Right lobe of liver (tissue), 4 donors: ENCODE measurements around the gene C19orf81.

Source experiments
- CTCF ChIP-seq, 4 donors: fragments of 200-600 bp in 3 of 4; fragments of 450-650 bp in 1 of 4; IDR thresholded peaks; one replicate each; pipeline versions ENCODE4 v1.5.1 to v1.8.0; 2016 to 2022; ENCODE audit warnings: antibody characterized with exemption in 4 of 4, mild to moderate bottlenecking in 2 of 4
- POLR2A ChIP-seq: fragments of 450-650 bp; IDR thresholded peaks from one replicate; pipeline ENCODE4 v1.6.1; 2017; ENCODE audit warnings: antibody characterized with exemption, mild to moderate bottlenecking
- donor health status: DM: no; HTN: no; CAD: no.
- donor health status: DM: no; HTN: no; CAD: no.
- donor health status: DM: no; HTN: yes; CAD: no.

GRCh38 chr19:50660088-50660366 is 10.8 kb downstream of the C19orf81 start:
- no peak for TF ChIP-seq CTCF (IDR thresholded peaks at IDR 0.05)
- no peak for TF ChIP-seq POLR2A
